GM23248 (cell line): Measurements from ENCODE around the gene TOMM40L.

Source experiments
- EZH2 ChIP-seq: fragments of 200-600 bp; sonication (generic); IDR thresholded peaks from 2 replicates; pipeline ENCODE4 v1.6.1; 2018; ENCODE audit warnings: antibody characterized with exemption, mild to moderate bottlenecking; ENCODE audit not compliant: insufficient read depth, poor library complexity, severe bottlenecking
- EZH2phosphoT487 ChIP-seq: fragments of 200-600 bp; sonication (generic); IDR thresholded peaks from 2 replicates; pipeline ENCODE4 v1.6.1; 2018; ENCODE audit warnings: antibody characterized with exemption, moderate library complexity, mild to moderate bottlenecking, low read depth; ENCODE audit not compliant: insufficient read depth

GRCh38 chr1:161195171-161195570 is 30.7 kb upstream of the TOMM40L start:
- TF ChIP-seq EZH2 (no peak), EZH2phosphoT487 (no peak)
